Measurements from ENCODE around the gene WNT5A.
"Not testable (repeated sequence)": the region's sequence is repeated elsewhere in the genome, so short reads cannot be mapped to it uniquely, and the experiment has no call there.

The WNT5A gene

DNA sequence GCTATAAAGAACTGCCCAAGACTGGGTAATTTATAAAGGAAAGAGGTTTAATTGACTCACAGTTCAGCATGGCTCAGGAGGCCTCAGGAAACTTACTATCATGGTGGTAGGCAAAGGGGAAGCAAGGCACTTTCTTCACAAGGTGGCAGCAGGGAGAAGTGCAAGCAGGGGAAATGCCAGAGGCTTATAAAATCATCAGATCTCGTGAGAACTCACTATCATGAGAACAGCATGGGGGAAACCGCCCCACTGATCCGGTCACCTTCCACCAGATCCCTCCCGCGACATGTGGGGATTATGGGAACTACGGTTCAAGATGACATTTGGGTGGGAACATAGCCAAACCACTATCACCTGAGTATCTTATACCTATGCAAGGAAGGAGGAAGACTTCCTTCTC lies 18.0 kb upstream of the WNT5A start:
- not testable (repeated sequence) for DNase-seq

DNA sequence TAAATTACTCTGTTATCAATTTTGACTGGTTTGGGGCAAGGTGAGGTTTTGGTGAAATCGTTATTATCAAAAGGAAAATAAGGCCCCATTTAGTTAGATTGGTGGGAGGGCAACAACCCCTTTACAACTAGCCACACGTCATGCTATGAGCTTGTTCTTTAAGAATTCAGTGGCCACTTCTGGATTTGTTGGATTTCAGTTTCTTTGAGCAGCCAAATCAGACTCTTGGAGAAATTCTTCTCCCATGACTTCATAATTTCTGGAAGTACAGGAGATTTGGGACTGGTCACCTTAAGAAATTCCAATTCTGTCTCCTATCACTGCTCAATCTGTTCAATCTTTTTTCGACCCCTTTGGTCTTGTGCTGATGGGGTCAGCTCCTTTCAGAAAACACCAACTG lies 14.8 kb upstream of the WNT5A start:
- DNase-seq: no peak

DNA sequence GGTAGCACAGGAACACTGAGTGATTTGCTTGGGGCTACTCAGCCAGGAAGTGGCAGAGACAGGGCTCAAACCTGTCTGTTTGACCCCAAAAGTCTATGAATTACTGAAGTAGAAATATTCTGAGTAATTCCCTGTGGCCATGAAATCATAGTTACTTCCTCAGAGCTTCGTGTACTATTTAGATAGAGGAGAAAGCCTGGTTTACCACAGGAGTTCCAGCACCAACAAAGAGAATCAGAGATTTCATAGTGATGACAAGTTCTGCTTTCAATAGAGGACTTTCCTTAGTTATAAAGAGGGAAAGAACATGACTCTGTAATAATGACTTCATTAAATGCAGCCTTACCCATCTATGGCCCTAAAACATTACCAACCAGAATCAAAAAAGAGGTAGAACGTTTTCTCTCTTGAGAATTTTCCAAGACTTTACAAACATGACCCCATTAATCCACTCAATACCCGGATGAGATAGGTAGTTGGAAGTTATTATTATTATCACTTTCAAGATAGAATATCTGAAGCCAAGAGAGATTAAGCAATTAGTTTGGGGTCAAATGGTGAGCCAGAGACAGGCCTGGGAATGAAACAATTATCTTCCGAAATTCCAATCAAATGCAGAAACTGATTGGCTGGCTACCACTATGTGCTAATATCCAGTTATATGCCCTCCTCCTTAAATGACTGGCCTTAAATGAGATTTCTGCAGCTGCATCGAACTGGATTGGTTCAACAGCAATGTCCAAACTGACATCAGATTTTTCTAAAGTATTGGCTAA lies 13.6 kb upstream of the WNT5A start:
- DNase-seq: no peak

DNA sequence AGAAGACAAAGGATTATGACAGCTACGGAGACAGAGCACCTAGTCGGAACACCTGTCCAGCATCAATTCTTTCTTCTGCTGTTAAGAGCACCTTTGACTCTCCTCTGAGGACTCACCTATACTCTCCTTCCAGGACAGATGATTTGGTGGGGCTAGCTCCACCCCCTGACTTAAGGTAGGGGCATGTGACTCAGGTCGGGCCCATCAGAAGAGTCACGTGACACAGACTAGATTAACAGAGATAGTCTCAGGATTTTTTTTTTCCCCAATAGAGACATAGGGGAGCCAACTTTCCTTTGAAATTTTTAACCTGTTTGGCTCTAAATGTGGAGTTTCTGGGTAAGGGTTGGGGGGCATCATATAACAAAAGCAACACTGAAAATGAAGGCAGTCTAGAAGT lies 11.4 kb upstream of the WNT5A start:
- DNase-seq: no peak

DNA sequence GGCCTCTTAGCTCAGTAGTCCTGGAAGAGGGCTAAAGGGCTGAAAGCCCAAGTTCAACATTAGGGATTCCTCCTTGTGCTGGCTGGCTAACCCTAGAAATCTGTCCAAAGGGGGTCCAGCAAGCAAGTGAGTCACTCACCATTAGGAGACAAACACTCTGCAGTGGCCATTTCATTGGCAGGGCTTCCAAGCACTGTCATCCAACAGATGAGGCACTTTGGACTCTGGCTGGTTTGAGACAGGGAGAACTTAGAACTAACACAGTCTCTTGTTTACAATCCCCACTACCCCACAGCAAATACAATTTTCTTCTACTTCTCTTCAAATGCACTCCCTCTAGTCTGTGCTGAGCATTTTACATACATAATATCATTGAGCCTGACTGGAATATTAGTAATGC lies 10.1 kb upstream of the WNT5A start:
- no peak for DNase-seq

DNA sequence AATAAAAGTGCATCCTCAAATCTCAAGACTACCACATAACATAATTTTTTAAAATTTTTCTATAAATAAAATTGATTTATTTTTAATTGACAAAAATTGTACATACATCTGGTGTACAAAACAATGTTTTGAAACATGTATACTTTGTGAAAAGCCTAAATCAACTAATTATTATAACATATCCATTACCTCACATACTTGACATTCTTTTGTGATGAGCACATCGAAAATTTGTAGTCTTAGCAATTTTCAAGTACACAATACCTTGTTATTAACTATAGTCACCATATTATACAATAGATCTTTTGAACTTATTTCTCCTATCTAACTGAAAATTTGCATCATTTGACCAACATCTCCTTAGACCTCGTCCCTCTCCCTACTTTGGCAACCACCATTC lies 7.9 kb upstream of the WNT5A start:
- no peak for DNase-seq

DNA sequence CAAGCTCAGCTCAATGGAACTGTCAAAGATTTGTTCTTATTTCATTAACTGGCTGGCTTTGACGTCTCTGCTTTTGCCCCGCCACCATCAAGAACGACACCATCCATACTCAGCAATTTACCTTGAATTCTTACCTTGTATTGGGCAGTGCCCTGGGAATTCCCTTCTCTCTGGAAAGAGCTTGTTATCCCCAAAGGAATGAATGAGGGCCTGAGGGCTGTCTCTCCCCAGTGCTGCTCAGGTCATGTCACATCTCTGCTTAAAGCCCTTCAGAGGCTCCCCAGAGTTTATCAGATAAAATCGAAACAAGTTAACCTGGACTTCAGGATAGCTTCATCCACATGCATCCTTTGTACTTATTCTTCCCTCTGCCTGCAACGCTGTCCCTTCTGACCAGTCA lies 5.9 kb upstream of the WNT5A start:
- DNase-seq: no peak

DNA sequence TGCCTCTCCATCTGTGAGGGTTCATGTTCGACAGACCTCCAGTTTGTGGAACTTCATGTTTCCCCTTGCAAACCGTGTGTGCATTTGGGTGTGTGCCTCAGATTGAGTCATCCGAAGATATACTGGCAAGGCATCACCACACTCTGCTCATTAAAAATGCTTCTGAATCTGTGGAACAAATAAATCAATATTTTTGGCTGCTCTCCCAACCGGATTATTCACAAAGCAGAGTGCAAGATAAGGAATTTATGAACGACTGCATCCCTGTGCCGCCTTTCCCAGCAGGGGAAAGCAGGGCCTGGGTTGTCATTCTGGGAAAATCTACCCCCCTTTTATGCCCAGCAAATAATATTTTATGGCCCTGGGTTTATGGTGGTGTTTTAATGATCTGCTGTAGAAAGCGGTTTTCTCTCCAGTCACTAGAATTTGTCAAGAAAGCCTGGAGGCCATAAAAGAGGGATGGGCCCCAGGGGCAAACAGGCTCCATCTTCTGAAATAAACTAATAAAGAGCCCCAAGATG lies 4.2 kb upstream of the WNT5A start:
- DNase-seq: no peak

DNA sequence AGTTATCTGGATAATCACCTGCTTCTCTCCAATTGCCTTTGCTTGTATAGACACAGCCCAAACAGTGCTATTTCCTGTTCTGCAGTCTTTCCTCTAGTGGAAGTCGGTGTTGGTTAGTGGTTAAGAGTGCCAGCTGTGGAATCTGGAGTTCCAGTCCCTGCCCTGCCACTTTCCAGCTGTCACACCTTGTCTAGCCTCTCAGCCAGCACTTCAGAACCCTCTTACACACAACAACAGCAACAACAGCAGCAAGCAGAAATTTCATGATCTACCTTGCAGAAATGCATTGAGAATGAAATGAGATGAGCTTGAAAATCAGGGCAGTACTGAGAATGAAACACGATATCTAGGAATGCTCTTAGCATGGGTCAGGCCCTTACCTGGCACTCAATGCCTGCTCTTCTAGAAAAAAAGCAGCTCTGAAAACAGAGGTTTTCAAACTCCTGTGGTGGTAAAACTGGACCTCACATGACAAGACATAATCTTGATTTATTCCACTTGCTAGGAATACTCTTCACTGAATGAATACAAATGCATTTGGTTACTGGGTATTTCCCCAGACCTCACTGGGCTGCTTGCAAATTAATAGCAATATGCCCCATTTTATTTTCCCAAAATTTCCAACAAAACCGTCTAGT lies 3.3 kb upstream of the WNT5A start:
- no peak for DNase-seq

DNA sequence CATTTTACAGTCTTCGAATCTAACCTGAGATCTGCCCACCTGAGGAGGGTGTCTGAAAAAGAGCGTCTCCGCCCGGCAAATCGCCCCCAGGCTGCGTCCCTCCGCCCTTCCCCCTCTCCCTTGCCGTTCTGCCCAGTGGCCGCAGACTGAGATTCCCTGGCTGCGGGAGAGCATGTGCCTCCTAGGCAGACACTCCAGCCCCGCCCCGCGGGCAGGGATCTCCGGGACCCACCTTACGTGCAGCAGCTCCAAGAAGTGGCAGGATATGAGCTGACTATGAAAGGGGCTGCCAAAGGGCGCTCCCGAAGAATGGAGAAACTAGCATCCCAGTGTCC lies 2.7 kb upstream of the WNT5A start:
- no peak for DNase-seq

DNA sequence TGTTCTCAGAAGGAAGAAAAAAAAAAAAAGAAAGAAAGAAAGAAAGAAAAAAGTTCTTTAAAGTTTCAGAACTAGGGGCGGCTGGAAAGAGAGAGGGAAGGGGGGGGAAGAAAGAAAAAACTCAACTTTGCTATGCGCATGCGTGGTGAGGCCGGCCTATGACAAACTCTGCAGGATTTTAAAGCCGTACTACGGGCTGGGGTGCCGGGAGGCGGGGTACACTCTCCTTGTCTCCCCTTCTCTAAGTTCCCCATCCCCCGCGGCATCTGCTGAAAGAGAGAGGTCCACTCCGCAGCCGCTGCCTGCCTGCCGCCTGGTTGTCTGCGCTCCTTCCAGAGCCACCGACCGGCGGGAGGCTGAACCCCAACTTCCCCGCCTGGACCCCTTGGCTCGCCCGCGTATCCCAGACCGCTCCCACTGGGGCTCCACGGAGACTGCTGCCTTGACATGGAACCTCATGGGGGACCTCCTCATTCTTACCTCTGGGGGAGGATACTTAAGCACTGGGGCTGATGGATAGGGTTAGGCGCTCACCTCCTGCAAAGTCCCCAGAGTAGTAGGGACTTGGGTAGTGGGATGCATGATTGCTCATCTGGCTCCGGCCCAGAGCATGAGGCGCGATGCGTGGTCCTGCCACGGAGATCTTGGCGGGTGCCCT lies 1.4 kb upstream of the WNT5A start:
- DNase-seq: no peak

DNA sequence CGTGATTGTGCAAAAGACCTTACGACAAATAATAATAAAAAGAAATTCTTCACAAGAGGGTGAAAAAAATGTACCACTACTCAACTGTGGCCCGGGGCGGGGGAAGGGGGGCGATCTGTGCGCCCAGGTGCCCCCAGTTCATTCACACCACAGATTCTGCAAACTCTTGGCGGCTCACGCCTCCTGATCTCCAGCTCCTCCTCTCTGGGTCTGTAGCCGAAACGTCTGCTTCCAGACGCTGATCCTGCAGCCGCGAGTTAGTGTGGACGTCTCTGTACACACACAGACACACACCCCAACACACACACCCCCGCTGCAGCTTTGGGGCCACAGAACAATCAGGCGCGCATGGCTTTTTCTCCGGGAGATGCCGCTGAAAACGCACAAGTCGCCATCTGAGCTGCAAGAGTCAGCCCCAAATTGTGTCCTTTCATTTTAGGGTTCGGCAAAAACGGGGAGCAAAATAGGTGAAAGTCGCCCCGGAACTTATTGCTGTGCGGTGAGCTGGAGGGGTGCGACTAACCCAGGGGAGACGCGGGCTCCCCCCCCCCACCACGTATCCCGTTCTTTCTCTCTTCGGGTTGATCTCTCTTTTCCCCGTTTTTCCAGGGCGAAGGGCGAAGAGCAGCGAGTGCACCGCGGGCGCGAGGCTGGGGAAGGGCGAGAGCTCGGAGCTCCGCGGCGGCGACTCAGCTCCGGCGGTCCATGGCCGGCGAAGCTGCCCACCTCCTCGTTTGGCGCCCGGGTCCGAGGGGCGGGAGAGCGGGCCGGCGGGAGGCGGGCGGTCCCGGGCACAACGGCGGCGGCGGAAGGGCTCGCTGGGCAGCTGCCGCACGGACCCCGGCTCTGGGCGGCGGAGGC lies 505 bp upstream of the WNT5A start:
- DNase-seq: no peak

DNA sequence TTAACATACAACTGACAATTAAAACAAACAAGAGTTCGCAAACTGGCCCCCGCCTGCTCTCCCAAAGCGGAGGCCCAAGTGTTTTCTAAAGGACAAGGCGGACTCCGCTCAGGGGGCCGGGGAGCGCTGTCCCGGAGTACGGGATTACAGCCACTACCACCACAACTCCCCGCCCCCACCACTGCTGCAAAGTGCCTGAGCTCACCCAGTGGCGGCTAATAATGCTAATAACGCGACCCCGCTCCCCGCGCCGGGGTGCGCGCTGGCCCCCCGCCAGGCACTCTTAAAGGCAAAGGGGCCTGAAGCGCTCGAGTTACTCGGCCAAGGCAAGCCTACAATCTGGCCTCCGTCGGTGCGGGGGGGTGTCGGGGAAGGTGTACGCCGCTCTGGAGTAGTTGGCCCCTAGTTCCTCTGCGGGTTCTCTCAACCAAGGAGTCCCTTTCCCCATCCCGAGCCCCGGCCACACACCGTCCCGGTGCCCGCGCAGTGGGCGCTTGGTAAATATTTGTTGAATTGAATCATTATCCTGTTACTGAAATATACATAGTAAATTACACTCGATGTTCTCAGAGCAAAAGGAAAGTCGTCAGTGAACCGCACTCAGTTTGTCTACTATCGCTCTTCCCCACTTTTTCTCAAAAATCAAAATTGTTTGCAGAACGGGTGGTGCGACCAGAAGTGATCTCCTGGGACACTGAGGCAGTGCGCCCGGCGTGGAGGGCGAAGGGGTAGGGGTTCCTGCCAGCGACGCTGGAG lies 827 bp downstream of the WNT5A start:
- DNase-seq: no peak

DNA sequence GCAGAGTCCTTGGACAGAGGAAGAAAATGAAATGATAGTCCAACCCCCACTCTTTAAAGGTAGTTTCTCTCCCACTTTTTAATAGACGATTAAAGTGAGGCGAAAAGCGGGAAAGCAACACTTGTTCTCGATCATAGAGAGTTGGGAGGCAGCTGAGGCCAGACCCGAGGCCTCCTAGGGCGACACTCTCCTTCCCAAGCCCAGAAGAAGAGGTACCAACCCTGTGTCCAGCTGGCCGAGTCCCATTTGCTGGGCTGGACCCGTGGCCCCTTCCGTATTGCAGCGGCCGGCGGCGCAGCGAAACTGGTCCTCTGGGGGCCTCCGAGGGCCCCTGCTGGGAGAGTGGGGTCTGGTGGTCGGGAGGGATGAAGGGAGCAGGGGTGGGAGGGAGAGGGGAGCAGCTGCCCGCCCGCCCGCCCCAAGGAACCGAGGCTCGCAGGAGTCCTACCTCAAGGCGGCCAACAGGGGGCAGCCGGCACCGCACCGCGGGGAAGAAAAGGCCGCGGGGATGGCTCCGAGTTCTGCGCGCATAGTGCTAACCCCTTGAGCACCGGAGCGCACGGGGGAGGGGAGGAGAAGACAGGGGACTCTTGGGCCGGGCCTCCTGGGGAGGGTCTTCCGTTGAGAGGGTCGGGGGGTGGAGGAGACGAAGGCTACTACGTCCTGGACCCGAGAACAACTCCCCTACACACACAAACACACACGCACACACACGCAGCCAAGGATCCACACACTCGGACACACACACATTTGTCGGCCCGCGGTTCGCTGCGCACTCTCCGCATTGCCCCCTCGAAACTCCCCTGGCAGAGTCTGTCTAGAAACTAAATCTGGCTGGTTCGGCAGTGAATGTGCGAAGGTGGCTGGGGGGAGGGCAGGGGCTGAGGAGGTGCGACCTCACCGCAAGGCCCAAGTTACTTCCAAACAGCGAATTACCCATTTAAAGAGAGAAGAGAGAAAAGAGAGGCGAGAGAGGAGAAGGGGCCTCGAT lies 2.0 kb downstream of the WNT5A start:
- no peak for DNase-seq

DNA sequence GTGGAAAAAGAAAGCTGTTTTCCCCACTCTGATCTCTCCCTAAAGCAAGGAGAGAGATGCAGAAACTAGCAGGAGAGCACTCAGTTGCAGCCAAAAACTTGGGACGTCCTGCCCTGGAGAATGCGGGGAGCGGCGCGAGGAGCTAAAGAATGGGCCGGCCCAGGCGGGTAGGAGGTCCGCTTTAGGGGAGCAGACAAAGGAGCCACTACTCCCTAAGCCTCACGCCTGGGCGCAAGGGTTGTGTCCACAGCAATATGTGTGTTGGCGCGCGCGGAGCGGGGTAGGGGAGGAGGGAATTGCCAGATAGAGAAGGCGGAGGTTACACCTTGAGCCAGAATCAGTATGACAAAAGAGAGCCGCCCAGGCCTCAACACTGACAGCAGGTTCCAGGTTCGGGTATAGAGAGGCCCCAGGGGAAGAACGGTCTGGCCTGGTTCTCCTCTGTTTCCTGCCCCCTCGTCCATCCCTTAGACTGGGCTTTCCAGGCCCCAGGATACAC lies 2.9 kb downstream of the WNT5A start:
- DNase-seq: no peak

DNA sequence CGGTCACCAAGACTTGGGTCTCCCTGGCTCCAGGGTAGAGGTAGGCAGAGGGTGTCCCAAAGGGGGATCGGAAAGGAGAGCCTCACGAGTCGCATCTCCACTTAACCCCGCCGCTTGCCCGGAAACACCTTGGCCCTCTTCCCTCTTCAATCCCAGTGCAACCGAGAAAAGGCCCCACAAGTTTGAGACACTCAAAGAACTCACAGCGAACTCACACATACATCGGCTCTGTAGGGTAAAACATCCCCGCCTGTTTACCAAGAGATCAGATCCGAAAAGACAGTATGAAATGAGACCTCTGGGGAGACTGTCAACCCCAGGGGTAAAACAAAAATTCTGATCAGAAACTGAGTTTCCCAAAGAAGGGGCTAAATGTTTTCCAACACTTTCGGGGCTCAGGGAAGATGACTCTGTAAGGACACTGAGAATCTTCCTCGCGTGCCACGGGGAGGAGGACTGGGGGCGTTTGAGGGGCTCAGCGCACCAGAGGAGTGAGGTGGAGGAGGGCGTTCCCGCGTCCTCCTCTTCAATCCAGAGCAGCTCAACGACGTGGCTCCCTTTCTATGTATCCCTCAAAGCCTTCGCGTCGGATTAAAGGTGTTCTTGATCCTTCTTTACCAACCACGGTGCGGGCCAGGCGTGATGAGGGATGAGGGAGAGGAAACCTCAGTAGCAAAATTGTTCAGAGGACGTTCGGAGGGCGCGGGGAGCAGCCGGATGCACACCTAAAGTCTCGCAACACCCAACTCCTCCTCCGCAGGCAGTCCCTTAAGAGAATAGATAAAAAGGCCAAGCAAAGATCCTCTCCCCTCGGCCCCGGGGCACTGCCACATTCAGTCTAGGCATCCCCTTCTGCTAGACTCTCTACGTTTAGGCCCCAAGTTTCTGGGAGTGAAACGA lies 3.7 kb downstream of the WNT5A start:
- no peak for DNase-seq

DNA sequence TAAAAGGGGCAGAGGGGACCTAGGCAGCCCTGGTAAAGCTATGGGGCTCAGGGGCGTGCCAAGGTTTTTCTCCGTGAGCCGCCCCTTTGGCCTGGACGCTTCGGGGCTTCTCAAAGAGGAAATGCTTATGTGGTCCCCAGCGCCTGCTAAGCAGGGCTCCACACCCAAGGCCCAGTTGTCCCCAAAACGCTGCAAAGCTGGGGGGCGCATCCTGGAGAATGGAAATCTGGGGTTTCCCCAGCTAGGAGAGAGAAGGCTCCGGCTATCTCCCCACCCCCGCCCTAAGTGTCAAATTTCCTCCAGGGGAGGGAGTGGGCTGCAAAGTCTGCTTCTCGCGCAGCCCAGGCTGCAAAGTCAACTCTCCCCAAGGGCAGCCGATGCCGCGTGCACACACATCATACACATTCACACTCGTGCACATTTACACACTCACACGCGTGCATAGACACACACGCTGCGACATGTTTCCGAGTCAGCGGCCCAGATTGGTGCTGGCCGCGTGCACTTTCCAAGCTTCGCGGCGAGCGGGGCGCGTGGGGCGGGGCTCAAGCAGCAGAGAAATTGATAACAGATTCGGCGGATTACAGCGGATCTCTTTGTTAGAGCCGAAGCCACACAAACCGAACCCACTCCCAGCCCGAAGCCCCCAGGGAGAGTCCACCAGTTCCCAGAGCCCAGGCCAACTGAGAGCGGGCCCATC lies 4.5 kb downstream of the WNT5A start:
- no peak for DNase-seq

DNA sequence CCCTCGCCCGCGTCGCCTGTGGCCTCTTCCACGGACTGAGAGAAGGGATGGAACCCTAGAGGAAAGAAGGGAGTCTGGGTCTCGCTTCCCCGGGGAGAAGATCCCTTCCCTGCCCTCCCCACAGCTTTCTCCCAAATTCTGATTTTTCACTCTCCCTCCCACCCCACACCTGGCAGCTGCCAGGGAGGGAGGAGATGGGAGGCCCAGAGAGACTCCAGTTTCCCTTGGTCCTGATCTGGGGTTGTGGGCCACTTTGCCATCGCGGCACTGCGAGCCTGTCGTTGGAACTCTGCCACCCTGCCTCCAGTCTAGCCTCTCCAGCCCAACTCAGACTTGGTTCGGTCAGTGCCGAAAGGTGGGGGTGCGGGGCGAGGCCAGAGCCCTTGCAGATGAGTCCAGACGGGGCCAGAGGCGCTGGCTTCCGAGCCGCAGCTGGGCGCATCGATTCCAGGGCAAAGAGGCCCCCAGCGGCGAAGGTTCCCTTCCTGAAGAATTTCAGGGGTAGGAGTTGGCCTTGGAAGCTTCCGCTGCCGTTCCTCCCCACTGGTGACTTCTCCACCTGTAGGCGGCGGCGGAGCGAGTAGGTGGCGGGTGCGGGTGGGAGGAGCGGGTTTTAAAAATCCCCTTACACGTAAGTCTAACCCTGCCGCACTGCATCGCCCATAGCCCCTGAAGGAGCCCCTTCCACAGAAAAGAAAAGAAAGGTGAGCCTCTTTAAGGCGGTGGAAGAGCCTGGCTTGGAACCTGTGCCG lies 5.2 kb downstream of the WNT5A start:
- no peak for DNase-seq
